NCI-H2196 treated with DMSO at 0.1 percent for 48 hours (cell line): ENCODE data around the gene TMBIM1.

Experiments
- DNase-seq: peaks from one replicate; lab custom pipeline; 2025; ENCODE audit not compliant: unreplicated experiment; lab: John Stamatoyannopoulos, UW

TMBIM1 gene

GRCh38 chr2:218259099-218259961, 33.0 kb downstream of the TMBIM1 start:
- no peak for DNase-seq

- DNase-seq = no peak
These were observed 34.8 kb downstream of the TMBIM1 start for GRCh38 chr2:218257390-218257981.

GRCh38 chr2:218256612-218257350, 35.5 kb downstream of the TMBIM1 start:
- no peak for DNase-seq

GRCh38 chr2:218255446-218255845, 36.9 kb downstream of the TMBIM1 start:
- DNase-seq = no peak

GRCh38 chr2:218253232-218253625, 39.1 kb downstream of the TMBIM1 start:
- no peak for DNase-seq

GRCh38 chr2:218252509-218253231, 39.6 kb downstream of the TMBIM1 start:
- no peak for DNase-seq

GRCh38 chr2:218249691-218250090, 42.6 kb downstream of the TMBIM1 start:
- DNase-seq = no peak

- no peak for DNase-seq
These were observed 47.1 kb downstream of the TMBIM1 start for GRCh38 chr2:218245214-218245613.

- DNase-seq = no peak
These were observed 47.6 kb downstream of the TMBIM1 start for GRCh38 chr2:218244665-218245064.

GRCh38 chr2:218244204-218244603, 48.1 kb downstream of the TMBIM1 start:
- DNase-seq = no peak

- no peak for DNase-seq
These were observed 53.4 kb downstream of the TMBIM1 start for GRCh38 chr2:218238887-218239286.

GRCh38 chr2:218236829-218237228, 55.5 kb downstream of the TMBIM1 start:
- DNase-seq = no peak

GRCh38 chr2:218235017-218235416, 57.3 kb downstream of the TMBIM1 start:
- no peak for DNase-seq

GRCh38 chr2:218234521-218234920, 57.8 kb downstream of the TMBIM1 start:
- no peak for DNase-seq

- no peak for DNase-seq
These were observed 58.8 kb downstream of the TMBIM1 start for GRCh38 chr2:218233543-218233942.

GRCh38 chr2:218230882-218231281, 61.4 kb downstream of the TMBIM1 start:
- DNase-seq = no peak

- no peak for DNase-seq
These were observed 62.5 kb downstream of the TMBIM1 start for GRCh38 chr2:218229851-218230250.

GRCh38 chr2:218229239-218229638, 63.1 kb downstream of the TMBIM1 start:
- no peak for DNase-seq

GRCh38 chr2:218228366-218229090, 63.8 kb downstream of the TMBIM1 start:
- DNase-seq = no peak

GRCh38 chr2:218226903-218227302, 65.4 kb downstream of the TMBIM1 start:
- no peak for DNase-seq
